ENCODE data around the gene UBE2U.
"Not testable (repeated sequence)": the region's sequence is repeated elsewhere in the genome, so short reads cannot be mapped to it uniquely, and the experiment has no call there.

Gene UBE2U

DNA sequence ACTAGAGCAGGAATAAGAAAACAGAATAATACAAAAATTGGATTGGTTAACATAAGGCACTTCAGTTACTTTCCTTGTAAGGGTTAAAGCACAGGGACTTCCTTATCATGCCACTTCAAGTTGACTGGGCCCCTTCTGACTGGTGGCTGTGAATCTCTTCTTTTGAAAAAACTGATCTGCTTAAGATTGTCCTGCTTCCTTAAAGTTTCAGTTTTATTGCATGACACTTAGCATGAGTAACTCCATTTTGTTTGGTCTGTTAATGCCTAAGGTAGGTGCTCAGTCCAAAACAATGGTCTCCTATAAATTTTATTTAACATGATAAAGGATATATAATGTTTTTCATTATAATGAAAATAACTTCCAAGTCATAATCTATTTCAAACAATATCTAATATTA lies 37.6 kb downstream of the UBE2U start:
- DNase-seq, result no peak

- peak; percentile 21 for DNase-seq
These were observed 39.7 kb downstream of the UBE2U start for GRCh38 chr1:64242895-64243756.

DNA sequence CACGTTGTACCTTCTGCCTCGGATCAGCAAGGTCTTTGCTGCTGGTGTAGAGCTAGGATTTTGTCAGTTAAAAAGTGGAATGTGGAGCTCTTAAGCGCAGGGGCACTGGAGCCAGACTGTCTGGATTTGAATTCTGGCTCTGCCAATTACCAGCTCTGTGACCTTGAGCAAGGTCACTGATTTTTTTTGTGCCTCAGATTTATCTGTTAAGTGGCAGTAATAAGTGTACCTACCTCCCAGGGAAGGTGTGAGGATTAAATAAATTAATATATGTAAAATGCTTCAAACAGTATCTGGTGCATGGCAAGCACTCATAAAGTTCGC lies 40.3 kb downstream of the UBE2U start:
- DNase-seq, result no peak

GRCh38 chr1:64245495-64245894 lies 42.1 kb downstream of the UBE2U start:
- no peak for DNase-seq

DNA sequence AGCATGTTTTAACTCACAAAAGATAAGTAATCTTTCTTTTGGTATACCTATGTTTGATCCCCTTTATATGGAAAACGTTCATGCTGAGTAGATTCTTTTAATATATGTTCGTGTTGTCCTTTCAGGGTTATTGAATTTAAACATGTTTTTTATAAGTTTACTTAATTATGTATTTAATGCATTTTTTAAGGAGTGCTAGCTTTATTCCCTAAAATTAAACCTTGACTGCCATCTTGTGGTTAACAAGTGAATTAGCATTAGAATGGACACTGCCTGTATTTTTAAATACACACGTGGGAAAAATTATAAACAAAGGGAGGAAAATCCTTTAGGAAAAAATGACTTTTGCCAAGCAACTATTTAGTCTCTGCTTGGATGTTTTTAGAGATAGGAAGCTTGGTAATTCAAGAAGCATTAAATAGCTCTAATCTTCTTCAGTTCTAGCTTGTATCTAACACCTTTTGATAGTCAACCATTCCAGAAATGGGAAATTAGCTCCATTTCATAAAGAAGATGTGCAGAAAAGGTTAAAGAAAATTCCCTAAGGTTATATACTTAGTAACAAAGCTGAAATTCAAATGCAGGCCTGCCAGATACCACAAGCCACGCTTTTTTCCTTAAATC lies 43.0 kb downstream of the UBE2U start:
- DNase-seq, result peak; percentile 28

- no peak for DNase-seq
These were observed 44.6 kb downstream of the UBE2U start for GRCh38 chr1:64248065-64248464.

- DNase-seq, result not testable (repeated sequence)
These were observed 47.0 kb downstream of the UBE2U start for GRCh38 chr1:64250472-64250871.

DNA sequence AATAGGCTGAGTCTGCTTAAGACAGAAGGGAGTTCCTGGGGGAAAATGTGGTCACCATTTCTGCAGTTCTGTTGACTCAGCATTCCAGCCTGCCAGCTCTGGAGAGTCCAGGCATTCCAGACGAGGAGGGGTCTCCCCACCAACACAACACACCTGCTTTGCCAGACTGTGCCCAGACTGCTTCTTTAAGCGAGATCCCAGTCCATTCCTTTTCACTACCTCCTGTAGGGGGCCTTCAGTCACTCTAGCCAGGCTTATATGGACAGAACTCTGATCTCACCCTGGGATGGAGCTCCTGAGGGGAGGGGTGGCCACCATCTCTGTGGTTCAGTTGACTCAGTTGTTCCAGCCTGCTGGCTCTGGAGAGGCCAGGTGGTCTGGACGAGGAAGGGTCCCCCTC lies 48.5 kb downstream of the UBE2U start:
- DNase-seq, result no peak

DNA sequence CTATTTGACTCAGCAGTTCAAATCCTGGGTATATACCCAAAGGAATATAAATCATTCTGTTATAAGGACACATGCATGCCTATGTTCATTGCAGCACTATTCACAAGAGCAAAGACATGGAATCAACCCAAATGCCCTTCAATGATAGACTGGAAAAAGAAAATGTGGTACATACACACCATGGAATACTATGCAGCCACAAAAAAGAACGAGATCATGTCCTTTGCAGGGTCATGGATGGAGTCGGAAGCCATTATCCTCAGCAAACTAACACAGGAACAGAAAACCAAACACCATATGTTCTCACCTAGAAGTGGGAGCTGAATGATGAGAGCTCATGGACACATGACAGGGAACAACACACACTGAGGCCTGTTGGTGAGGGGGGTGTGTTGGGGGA lies 53.8 kb downstream of the UBE2U start:
- not testable (repeated sequence) for DNase-seq

DNA sequence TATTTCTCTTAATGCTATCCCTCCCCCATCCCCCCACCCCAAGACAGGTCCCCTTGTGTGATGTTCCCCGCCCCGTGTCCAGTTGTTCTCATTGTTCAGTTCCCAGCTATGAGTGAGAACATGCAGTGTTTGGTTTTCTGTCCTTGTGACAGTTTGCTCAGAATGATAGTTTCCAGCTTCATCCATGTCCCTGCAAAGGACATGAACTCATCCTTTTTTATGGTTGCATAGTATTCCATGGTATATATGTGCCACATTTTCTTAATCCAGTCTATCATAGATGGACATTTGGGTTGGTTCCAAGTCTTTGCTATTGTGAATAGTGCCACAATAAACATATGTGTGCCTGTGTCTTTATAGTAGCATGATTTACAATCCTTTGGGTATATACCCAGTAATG lies 55.0 kb downstream of the UBE2U start:
- DNase-seq, result not testable (repeated sequence)

GRCh38 chr1:64263335-64263734 lies 59.9 kb downstream of the UBE2U start:
- no peak for DNase-seq

DNA sequence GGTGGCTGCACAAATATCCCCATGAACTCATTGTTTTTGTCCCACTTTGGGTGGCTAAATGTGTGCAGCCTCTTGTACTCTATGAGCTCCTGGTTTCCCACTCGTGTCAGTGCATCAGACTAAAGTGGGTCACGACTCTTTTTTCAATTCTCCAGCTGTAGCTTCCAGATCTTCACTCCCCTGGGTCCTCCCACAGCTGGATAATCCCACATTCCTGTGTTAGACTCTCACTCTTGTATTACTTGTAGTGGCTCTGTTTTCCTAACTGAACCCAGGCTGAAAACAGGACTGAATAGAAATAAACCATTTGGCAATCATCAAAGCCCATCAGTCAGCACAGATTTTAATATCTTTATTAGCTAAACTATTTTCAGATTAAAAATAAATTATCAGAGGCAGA lies 60.4 kb downstream of the UBE2U start:
- DNase-seq, result no peak

- DNase-seq, result no peak
These were observed 61.7 kb downstream of the UBE2U start for GRCh38 chr1:64265141-64265540.

- no peak for DNase-seq
These were observed 63.6 kb downstream of the UBE2U start for GRCh38 chr1:64266991-64267390.

GRCh38 chr1:64268653-64269557 lies 65.5 kb downstream of the UBE2U start:
- DNase-seq, result peak; percentile 62

DNA sequence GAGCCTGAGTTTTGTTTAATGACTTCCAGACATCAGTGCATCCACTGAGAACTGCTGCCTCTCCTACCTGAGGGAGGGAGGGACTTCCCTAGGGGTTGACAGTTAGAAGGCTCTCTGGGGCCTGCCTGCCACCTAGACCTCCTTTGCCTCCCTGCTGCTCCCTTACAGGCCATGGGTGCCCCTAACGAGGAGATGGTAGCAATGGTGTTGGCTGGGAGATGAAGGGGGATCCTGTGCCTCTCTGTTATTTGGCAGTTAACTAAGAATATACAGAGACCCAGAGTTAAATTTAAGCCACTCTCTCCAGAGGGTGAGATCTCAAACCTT lies 66.1 kb downstream of the UBE2U start:
- DNase-seq, result no peak

DNA sequence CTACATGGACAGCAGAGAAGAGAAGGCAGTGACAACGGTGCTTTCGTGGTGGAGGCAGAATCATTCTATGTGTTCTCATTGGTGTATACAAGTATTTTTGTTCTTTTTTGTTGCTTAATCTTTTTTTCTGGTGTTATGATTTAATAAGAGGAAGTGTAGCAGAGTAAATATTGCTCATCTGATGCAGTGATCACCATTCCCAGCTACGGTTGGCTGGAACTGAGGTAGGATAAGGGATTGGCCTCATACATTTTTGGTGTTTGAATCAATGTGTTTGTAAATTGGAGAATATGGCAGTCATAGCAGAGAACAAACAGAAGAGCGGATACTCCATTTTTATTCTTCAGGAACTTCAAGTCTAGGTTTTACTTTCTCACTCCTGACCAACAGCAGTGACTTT lies 76.6 kb downstream of the UBE2U start:
- no peak for DNase-seq

GRCh38 chr1:64282351-64282750 lies 78.9 kb downstream of the UBE2U start:
- DNase-seq, result peak; percentile 53

DNA sequence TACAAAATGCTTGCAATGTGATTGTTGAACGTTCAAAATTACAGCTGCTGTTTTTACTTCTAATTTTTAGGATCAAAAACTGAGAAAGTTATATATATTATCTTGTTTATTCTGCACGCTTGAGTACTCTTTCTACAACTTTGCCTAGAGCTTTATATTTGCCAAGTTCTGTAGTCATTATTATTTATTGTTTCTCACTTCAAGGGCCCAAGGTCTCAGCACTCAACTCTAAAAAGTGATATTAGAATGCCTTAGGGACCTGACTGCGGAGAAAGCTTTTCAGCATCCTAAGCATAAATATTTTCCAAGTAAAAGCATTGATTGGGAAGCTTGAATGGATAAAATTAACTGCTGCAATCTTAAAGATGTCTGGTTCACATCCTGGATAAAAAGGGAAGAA lies 83.6 kb downstream of the UBE2U start:
- no peak for DNase-seq

DNA sequence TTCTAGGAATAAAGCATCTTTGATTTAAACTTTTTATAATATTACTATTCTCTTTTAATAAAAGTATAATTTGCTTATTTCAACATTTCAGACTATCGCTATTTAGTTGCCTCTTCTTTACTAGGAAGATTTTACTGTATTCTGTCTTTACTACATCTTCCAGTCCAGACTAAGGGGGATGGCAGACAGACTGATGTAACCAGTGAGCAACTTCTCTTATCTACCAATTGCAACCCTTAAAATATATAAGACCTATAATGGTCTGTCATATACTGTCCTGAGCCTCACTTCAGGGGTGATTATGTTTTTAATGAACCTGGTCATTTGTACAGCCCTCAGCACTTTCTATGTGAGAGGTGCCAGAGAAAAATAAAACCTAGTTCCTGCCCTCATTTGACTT lies 87.0 kb downstream of the UBE2U start:
- DNase-seq, result no peak

GRCh38 chr1:64291931-64292330 lies 88.5 kb downstream of the UBE2U start:
- DNase-seq, result no peak

DNA sequence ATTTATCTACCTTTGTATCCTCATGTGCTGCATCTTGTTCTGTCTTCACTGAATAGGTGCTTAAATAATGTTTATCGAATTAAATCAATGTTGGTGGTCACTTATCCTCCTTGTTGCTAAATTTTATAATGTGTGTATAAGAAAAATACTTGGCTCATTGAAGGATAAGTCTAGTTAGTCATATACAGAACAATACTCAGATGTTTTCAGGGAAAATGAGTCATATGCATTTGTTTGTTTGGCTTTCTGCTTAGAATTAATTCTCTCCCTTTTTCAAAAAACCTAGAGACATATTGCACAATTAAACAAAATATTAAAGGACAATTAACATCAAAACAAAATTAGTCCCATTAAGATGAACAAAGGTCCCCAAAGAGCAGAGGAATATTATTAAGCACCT lies 89.0 kb downstream of the UBE2U start:
- DNase-seq, result no peak

DNA sequence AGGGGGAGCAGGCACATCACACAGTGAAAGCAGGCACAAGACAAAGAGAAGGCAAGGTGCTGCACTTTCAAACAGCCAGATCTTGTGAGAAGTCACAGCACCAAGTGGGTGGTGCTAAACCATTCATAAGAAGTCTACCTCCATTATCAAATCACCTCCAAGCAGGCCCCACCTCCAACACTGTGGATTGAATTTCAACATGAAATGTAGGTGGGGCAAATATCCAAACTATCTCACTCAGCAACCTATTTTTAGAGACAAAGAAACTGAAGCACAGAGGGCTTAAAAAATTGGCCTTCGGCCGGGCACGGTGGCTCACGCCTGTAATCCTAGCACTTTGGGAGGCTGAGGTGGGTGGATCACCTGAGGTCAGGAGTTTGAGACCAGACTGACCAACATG lies 90.4 kb downstream of the UBE2U start:
- no peak for DNase-seq

DNA sequence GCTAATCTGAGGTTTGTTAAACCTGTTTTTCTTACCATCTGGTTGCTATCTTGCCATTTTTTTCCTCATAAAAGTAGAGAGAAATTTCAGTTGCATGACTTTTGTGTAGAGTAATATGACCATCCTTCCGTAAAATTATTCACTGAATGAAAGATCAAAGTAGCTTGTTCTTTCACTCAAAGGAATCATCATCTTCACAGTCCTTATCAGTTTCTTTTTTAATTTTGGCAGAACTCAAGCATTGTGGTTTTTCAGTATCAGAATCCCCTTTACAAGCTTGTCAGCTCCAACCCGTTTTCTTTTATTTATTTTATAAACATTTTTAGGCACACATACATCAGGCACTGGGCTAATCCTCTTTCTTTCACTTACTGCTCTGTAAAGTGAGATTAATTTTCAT lies 91.7 kb downstream of the UBE2U start:
- DNase-seq, result no peak
